Activated T-helper 2 cell treated with anti-CD3 and anti-CD28 coated beads, Interferon-gamma antibody, Interleukin-2, Interleukin-4, amounts not matched to agents 10 μg/mL and 5 μg/mL and 100 μg/mL, durations not matched to agents 14 hours and 24 hours and 36 hours (primary cell): ENCODE data around the gene BMPER. TPM values are rescaled to one million over a fixed set of nuclear protein-coding genes. Genes with fewer than 3 reads are reported as not detected.
A peak's percentile ranks its signal among the peaks of the same experiment; 100 is the strongest.

Experiments used
- DNase-seq: peaks from one replicate; pipeline ENCODE4 v3.0.0; 2021; ENCODE audit warnings: low spot score
- H3K27ac Mint-ChIP-seq: one replicate; pipeline ENCODE4 v1.8.0; 2021; ENCODE audit warnings: mixed read lengths
- H3K27me3 Mint-ChIP-seq: one replicate; pipeline ENCODE4 v1.8.0; 2021; ENCODE audit warnings: low read depth, mixed read lengths
- H3K36me3 Mint-ChIP-seq: one replicate; pipeline ENCODE4 v1.8.0; 2021; ENCODE audit warnings: low read depth, mixed read lengths
- H3K4me1 Mint-ChIP-seq: one replicate; pipeline ENCODE4 v1.8.0; 2021; ENCODE audit warnings: low read depth, mixed read lengths
- H3K4me3 Mint-ChIP-seq: one replicate; pipeline ENCODE4 v1.8.0; 2021; ENCODE audit warnings: low read depth, mild to moderate bottlenecking, moderate library complexity, mixed read lengths
- H3K9me3 Mint-ChIP-seq: one replicate; pipeline ENCODE4 v1.8.0; 2021; ENCODE audit warnings: mixed read lengths
- intact Hi-C: fragments of 100-400 bp; cut with micrococcal nuclease; formaldehyde crosslinking; loops from one replicate; pipeline ENCODE4 v1.15.1; 2023
- total RNA-seq: library from RNA; stranded (reverse); gene quantifications from 2 replicates; pipeline ENCODE4 v1.2.3, GENCODE V29; 2022

BMPER gene
- total RNA-seq = not detected in 2 replicates

- no peaks in the 10 kb centered on the region for H3K9me3 Mint-ChIP-seq
- H3K27me3 Mint-ChIP-seq = peaks cover 56% of the 10 kb centered on the region
- intact Hi-C loops = no loop called here
- peak within 1 kb of the TSS; percentile 62 for H3K4me3 Mint-ChIP-seq
- DNase-seq = no peak
- H3K4me1 Mint-ChIP-seq = peaks cover 3% of the 10 kb centered on the region
- H3K36me3 Mint-ChIP-seq = no peaks in the 10 kb centered on the region
- no peak within 1 kb of the TSS for H3K27ac Mint-ChIP-seq
Measured at GRCh38 chr7:33905389-33906032, at the start of gene BMPER. TSS of gene BMPER (plus strand) at chr7:33905539. CDS start at chr7:33905614, 75 bp downstream.

- no peak overlapping the region for H3K27ac Mint-ChIP-seq
- H3K4me1 Mint-ChIP-seq = no peaks in the 10 kb centered on the region
- no peak overlapping the region for H3K4me3 Mint-ChIP-seq
- H3K36me3 Mint-ChIP-seq = no peaks in the 10 kb centered on the region
- DNase-seq = no peak
- no peaks in the 10 kb centered on the region for H3K9me3 Mint-ChIP-seq
- no peaks in the 10 kb centered on the region for H3K27me3 Mint-ChIP-seq
- intact Hi-C loops = no loop called here
Measured at GRCh38 chr7:33861947-33862346, 43.4 kb upstream of the BMPER start.

- Mint-ChIP-seq H3K4me1 (no peaks in the 10 kb centered on the region), H3K36me3 (no peaks in the 10 kb centered on the region), H3K27ac (no peak overlapping the region), H3K9me3 (no peaks in the 10 kb centered on the region), H3K27me3 (no peaks in the 10 kb centered on the region), H3K4me3 (no peak overlapping the region)
- no peak for DNase-seq
- intact Hi-C loops = no loop called here
Measured at GRCh38 chr7:33862946-33863814, 42.2 kb upstream of the BMPER start.

- Mint-ChIP-seq H3K9me3 (no peaks in the 10 kb centered on the region), H3K4me3 (no peak overlapping the region), H3K4me1 (no peaks in the 10 kb centered on the region), H3K27ac (no peak overlapping the region), H3K36me3 (no peaks in the 10 kb centered on the region), H3K27me3 (no peaks in the 10 kb centered on the region)
- intact Hi-C loops = no loop called here
- no peak for DNase-seq
Measured at GRCh38 chr7:33868166-33868565, 37.2 kb upstream of the BMPER start.

GRCh38 chr7:33869176-33869575, 36.2 kb upstream of the BMPER start:
- intact Hi-C loops = no loop called here
- Mint-ChIP-seq H3K36me3 (no peaks in the 10 kb centered on the region), H3K4me3 (no peak overlapping the region), H3K4me1 (no peaks in the 10 kb centered on the region), H3K9me3 (no peaks in the 10 kb centered on the region), H3K27ac (no peak overlapping the region), H3K27me3 (no peaks in the 10 kb centered on the region)
- DNase-seq = no peak

- H3K4me1 Mint-ChIP-seq = no peaks in the 10 kb centered on the region
- DNase-seq = no peak
- H3K27ac Mint-ChIP-seq = no peak overlapping the region
- H3K9me3 Mint-ChIP-seq = no peaks in the 10 kb centered on the region
- H3K27me3 Mint-ChIP-seq = no peaks in the 10 kb centered on the region
- intact Hi-C loops = no loop called here
- H3K4me3 Mint-ChIP-seq = no peak overlapping the region
- no peaks in the 10 kb centered on the region for H3K36me3 Mint-ChIP-seq
Measured at GRCh38 chr7:33870120-33870519, 35.2 kb upstream of the BMPER start.

- Mint-ChIP-seq H3K27me3 (no peaks in the 10 kb centered on the region), H3K9me3 (no peaks in the 10 kb centered on the region), H3K4me3 (no peak overlapping the region), H3K4me1 (no peaks in the 10 kb centered on the region), H3K36me3 (no peaks in the 10 kb centered on the region), H3K27ac (no peak overlapping the region)
- no peak for DNase-seq
- intact Hi-C loops = no loop called here
Measured at GRCh38 chr7:33872870-33873269, 32.5 kb upstream of the BMPER start.

- Mint-ChIP-seq H3K27ac (no peak overlapping the region), H3K9me3 (no peaks in the 10 kb centered on the region), H3K36me3 (no peaks in the 10 kb centered on the region), H3K4me1 (no peaks in the 10 kb centered on the region), H3K27me3 (peaks cover 2% of the 10 kb centered on the region), H3K4me3 (no peak overlapping the region)
- DNase-seq = no peak
- intact Hi-C loops = no loop called here
Measured at GRCh38 chr7:33873518-33873917, 31.8 kb upstream of the BMPER start.

GRCh38 chr7:33873981-33874750, 31.2 kb upstream of the BMPER start:
- intact Hi-C loops = no loop called here
- Mint-ChIP-seq H3K9me3 (no peaks in the 10 kb centered on the region), H3K4me3 (no peak overlapping the region), H3K36me3 (no peaks in the 10 kb centered on the region), H3K27me3 (peaks cover 2% of the 10 kb centered on the region), H3K27ac (no peak overlapping the region), H3K4me1 (no peaks in the 10 kb centered on the region)
- no peak for DNase-seq

- Mint-ChIP-seq H3K27me3 (peaks cover 2% of the 10 kb centered on the region), H3K9me3 (no peaks in the 10 kb centered on the region), H3K36me3 (no peaks in the 10 kb centered on the region), H3K27ac (no peak overlapping the region), H3K4me1 (no peaks in the 10 kb centered on the region), H3K4me3 (no peak overlapping the region)
- no peak for DNase-seq
- intact Hi-C loops = no loop called here
Measured at GRCh38 chr7:33874943-33875342, 30.4 kb upstream of the BMPER start.

- no peak for DNase-seq
- no peaks in the 10 kb centered on the region for H3K9me3 Mint-ChIP-seq
- H3K27ac Mint-ChIP-seq = no peak overlapping the region
- H3K27me3 Mint-ChIP-seq = peaks cover 2% of the 10 kb centered on the region
- no peaks in the 10 kb centered on the region for H3K4me1 Mint-ChIP-seq
- intact Hi-C loops = no loop called here
- H3K36me3 Mint-ChIP-seq = no peaks in the 10 kb centered on the region
- no peak overlapping the region for H3K4me3 Mint-ChIP-seq
Measured at GRCh38 chr7:33876596-33877274, 28.6 kb upstream of the BMPER start.

GRCh38 chr7:33880787-33881186, 24.6 kb upstream of the BMPER start:
- Mint-ChIP-seq H3K4me3 (no peak overlapping the region), H3K27ac (no peak overlapping the region), H3K4me1 (no peaks in the 10 kb centered on the region), H3K27me3 (peaks cover 5% of the 10 kb centered on the region), H3K36me3 (no peaks in the 10 kb centered on the region), H3K9me3 (no peaks in the 10 kb centered on the region)
- DNase-seq = no peak
- intact Hi-C loops = no loop called here
